Measurements from ENCODE around the gene RGL1. TPM values are rescaled to one million over a fixed set of nuclear protein-coding genes. Genes with fewer than 3 reads are reported as not detected.
A peak's percentile ranks its signal among the peaks of the same experiment; 100 is the strongest.

Gene RGL1
- total and polyA plus RNA-seq, 4 donors, result 7.0 to 51.6 (median 16.4) TPM

DNA sequence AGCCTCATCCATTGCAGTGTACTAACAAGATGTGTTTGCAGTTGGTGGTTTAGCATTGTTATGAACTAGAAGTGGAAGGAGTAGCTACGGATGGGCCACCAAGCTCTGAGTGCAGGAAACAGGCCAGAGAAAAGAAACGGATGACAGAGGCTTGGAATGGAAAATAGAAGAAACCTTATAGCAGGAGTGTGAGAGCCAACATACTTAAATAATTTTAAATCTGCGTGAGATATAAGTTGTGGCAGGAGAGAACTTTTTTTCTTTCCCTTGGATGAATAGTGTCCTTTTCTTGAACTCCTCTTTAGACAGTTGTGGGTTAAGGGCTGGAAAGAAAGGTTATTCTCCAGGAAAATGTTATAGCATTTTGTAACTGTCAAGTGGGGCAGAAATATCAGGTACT, 54.2 kb downstream of the RGL1 start:
- no peak for ATAC-seq (ENCODE audit: low FRiP score)
- Histone ChIP-seq H3K27me3 (ENCODE audit: control insufficient read depth in 1 of 2, insufficient read depth in 2 of 2, low read length in 1 of 2) (no peaks in the 10 kb centered on the region), H3K36me3 (ENCODE audit: control insufficient read depth in 1 of 2, insufficient read depth in 2 of 2, low read length in 1 of 2) (no peaks in the 10 kb centered on the region), H3K9me3 (ENCODE audit: control insufficient read depth, low read length) (no peaks in the 10 kb centered on the region), H3K4me3 (ENCODE audit: low read length in 2 of 2) (no peak overlapping the region), H3K27ac (ENCODE audit: low read depth in 1 of 2, low read length in 2 of 2) (no peak overlapping the region), H3K4me1 (ENCODE audit: control insufficient read depth in 1 of 2, insufficient read depth in 2 of 2, low read length in 2 of 2) (no peaks in the 10 kb centered on the region)
- intact Hi-C loops (cut with DNase I), result no loop called here
- no peak for DNase-seq
- WGBS, 2 donors, result 85 to 91% methylated on average over 3 of the region's 3 CpGs

DNA sequence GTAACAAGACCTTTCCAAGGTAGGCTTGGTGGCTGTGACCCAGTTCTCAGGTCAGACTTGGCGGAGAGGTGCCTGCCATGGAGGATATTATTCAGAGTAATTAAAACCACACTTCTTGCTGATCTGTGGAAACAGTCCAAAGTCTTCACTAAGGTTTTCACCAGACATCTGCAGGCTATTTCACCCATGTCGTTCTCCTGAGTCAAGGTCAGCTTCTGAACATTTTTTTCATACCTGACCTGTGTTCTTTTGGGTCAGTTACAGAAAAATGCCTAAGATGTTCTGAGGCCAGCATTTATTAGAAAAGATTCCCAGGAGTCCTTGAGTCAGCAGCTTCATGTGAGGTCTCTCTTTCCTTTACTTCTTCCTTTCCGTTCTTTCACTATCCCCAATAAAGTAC, 54.9 kb downstream of the RGL1 start:
- no peak for ATAC-seq (ENCODE audit: low FRiP score)
- DNase-seq, result no peak
- WGBS, 2 donors, result 88% methylated on average over 3 of the region's 3 CpGs
- Histone ChIP-seq H3K27me3 (ENCODE audit: control insufficient read depth in 1 of 2, insufficient read depth in 2 of 2, low read length in 1 of 2) (no peaks in the 10 kb centered on the region), H3K4me1 (ENCODE audit: control insufficient read depth in 1 of 2, insufficient read depth in 2 of 2, low read length in 2 of 2) (no peaks in the 10 kb centered on the region), H3K4me3 (ENCODE audit: low read length in 2 of 2) (no peak overlapping the region), H3K9me3 (ENCODE audit: control insufficient read depth, low read length) (no peaks in the 10 kb centered on the region), H3K27ac (ENCODE audit: low read depth in 1 of 2, low read length in 2 of 2) (no peak overlapping the region), H3K36me3 (ENCODE audit: control insufficient read depth in 1 of 2, insufficient read depth in 2 of 2, low read length in 1 of 2) (no peaks in the 10 kb centered on the region)
- intact Hi-C loops (cut with DNase I), result no loop called here

DNA sequence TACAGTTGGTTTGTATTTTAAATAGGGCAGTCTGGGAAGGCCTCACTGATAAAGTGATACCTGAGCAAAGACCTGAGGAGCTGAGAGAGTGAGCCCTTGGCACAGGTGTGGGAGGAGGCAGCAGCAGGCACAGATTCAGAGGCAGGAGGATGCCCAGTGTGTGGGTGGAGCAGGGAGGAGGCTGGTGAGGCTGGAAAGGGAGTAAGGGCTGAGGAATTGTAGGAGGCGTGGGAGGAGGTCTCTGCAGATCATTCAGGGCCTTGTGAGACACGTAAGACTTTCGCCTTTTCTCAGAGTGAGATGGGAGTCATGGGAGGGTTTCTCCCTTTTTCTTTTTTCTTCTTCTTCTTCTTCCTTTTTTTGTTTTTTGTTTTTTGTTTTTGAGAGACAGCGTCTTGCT, 58.0 kb downstream of the RGL1 start:
- no peak overlapping the region for H3K27ac ChIP-seq (ENCODE audit: low read depth in 1 of 2, low read length in 2 of 2)
- intact Hi-C loops (cut with DNase I), result no loop called here

DNA sequence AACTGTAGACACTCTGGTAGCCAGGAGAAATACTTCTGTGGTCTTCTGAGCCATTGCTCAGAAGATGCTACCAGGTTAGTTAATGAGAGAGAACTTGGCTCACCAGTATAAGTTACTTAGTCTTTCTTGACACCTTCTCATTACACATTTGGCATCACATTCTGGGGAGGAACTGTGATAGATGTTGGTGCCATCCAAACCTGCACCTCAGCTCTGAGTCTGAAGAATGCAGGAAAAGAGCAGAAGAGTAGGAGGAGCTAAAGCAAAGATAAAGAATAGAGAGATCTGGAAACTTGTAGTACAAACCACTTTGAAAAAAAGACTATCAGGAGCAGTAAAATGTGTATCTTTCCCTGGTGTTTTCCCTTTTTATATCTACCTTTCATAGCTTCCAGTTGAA, 58.9 kb downstream of the RGL1 start:
- Histone ChIP-seq H3K27ac (ENCODE audit: low read depth in 1 of 2, low read length in 2 of 2) (no peak overlapping the region), H3K36me3 (ENCODE audit: control insufficient read depth in 1 of 2, insufficient read depth in 2 of 2, low read length in 1 of 2) (no peaks in the 10 kb centered on the region), H3K9me3 (ENCODE audit: control insufficient read depth, low read length) (no peaks in the 10 kb centered on the region), H3K27me3 (ENCODE audit: control insufficient read depth in 1 of 2, insufficient read depth in 2 of 2, low read length in 1 of 2) (no peaks in the 10 kb centered on the region), H3K4me3 (ENCODE audit: low read length in 2 of 2) (no peak overlapping the region), H3K4me1 (ENCODE audit: control insufficient read depth in 1 of 2, insufficient read depth in 2 of 2, low read length in 2 of 2) (no peaks in the 10 kb centered on the region)
- DNase-seq (no peak), ATAC-seq (ENCODE audit: low FRiP score) (no peak)
- intact Hi-C loops (cut with DNase I), result no loop called here

More for the DNA sequence above, 58.0 kb downstream of the RGL1 start:
- H3K4me3 ChIP-seq (ENCODE audit: low read length in 2 of 2), result no peak overlapping the region
- ATAC-seq (ENCODE audit: low FRiP score) (peak; percentile 34), DNase-seq (no peak)
- H3K9me3 ChIP-seq (ENCODE audit: control insufficient read depth, low read length), result no peaks in the 10 kb centered on the region
- 98 to 99% methylated on average over 4 of the region's 4 CpGs for WGBS, 2 donors
- H3K27me3 ChIP-seq (ENCODE audit: control insufficient read depth in 1 of 2, insufficient read depth in 2 of 2, low read length in 1 of 2), result no peaks in the 10 kb centered on the region
- no peaks in the 10 kb centered on the region for H3K36me3 ChIP-seq (ENCODE audit: control insufficient read depth in 1 of 2, insufficient read depth in 2 of 2, low read length in 1 of 2)
- H3K4me1 ChIP-seq (ENCODE audit: control insufficient read depth in 1 of 2, insufficient read depth in 2 of 2, low read length in 2 of 2), result no peaks in the 10 kb centered on the region

DNA sequence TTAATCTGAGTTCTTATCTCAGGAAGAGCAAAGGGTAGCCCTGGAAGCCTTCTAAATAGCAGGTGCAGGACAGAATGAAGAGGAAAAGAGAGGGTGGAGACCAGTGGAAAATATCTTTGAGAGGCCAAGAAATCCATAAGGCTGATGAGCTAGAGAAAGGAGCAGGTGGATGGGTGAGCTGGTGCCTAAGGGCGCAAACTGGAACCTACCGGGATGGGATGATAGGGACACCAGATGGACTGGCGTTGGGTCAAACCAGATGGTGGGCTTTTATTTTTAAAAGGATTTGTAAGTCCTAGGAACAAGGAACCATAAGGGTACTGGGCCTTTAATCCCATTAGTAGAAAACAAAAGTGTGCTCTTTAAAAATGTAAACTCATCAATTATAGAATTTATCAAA, 59.7 kb downstream of the RGL1 start:
- ATAC-seq (ENCODE audit: low FRiP score) (no peak), DNase-seq (no peak)
- Histone ChIP-seq H3K27ac (ENCODE audit: low read depth in 1 of 2, low read length in 2 of 2) (no peak overlapping the region), H3K36me3 (ENCODE audit: control insufficient read depth in 1 of 2, insufficient read depth in 2 of 2, low read length in 1 of 2) (no peaks in the 10 kb centered on the region), H3K9me3 (ENCODE audit: control insufficient read depth, low read length) (no peaks in the 10 kb centered on the region), H3K4me3 (ENCODE audit: low read length in 2 of 2) (no peak overlapping the region), H3K27me3 (ENCODE audit: control insufficient read depth in 1 of 2, insufficient read depth in 2 of 2, low read length in 1 of 2) (no peaks in the 10 kb centered on the region), H3K4me1 (ENCODE audit: control insufficient read depth in 1 of 2, insufficient read depth in 2 of 2, low read length in 2 of 2) (no peaks in the 10 kb centered on the region)
- intact Hi-C loops (cut with DNase I), result no loop called here
- 97 to 98% methylated on average over 3 of the region's 3 CpGs for WGBS, 2 donors

DNA sequence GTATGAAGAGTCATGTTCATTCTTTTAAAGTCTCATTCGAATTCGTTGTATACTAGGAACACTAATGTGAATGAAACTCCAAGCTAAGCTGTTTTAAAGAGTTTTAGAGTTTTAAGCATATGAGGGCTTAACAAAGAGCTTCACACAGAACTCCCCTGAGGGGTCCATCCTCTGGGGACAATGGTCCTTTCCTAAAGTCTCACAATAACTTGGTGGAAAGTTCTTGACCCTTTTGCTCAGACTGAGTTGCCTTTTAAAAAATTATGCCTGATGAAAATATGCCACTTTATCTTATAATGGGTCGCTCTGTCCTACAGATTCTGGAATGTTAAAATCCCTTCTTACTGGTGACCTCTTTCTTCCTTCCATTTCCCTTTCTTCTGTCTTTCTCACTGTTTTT, 64.3 kb downstream of the RGL1 start:
- H3K36me3 ChIP-seq (ENCODE audit: control insufficient read depth in 1 of 2, insufficient read depth in 2 of 2, low read length in 1 of 2), result no peaks in the 10 kb centered on the region
- no peak for ATAC-seq (ENCODE audit: low FRiP score)
- no peak overlapping the region for H3K27ac ChIP-seq (ENCODE audit: low read depth in 1 of 2, low read length in 2 of 2)
- no peak for DNase-seq
- 89% methylated on average over 3 of the region's 3 CpGs for WGBS, 2 donors
- no peaks in the 10 kb centered on the region for H3K27me3 ChIP-seq (ENCODE audit: control insufficient read depth in 1 of 2, insufficient read depth in 2 of 2, low read length in 1 of 2)
- H3K9me3 ChIP-seq (ENCODE audit: control insufficient read depth, low read length), result no peaks in the 10 kb centered on the region
- intact Hi-C loops (cut with DNase I), result no loop called here
- H3K4me3 ChIP-seq (ENCODE audit: low read length in 2 of 2), result no peak overlapping the region
- H3K4me1 ChIP-seq (ENCODE audit: control insufficient read depth in 1 of 2, insufficient read depth in 2 of 2, low read length in 2 of 2), result no peaks in the 10 kb centered on the region

DNA sequence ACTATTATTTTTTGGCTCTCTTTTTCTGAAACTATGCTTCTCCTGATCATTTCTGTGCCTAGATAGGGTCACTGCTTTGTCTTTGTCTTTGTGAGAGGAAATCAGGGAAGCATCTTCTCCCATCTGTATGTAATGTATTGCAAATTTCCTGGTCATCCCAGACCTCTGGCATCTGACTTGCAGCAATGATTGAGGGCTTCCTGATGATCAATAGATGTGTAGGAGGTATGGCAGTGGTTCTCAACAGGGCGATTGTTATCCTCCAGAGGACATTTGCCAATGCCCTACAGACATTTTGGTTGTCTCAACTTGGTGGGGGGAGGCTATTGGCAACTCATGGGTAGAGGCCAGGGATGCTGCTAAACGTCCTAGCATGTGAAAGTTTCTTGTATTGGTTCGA, 64.7 kb downstream of the RGL1 start:
- WGBS, 2 donors, result 86 to 88% methylated on average over 3 of the region's 3 CpGs
- H3K4me1 ChIP-seq (ENCODE audit: control insufficient read depth in 1 of 2, insufficient read depth in 2 of 2, low read length in 2 of 2), result no peaks in the 10 kb centered on the region
- no peak overlapping the region for H3K27ac ChIP-seq (ENCODE audit: low read depth in 1 of 2, low read length in 2 of 2)
- no peaks in the 10 kb centered on the region for H3K27me3 ChIP-seq (ENCODE audit: control insufficient read depth in 1 of 2, insufficient read depth in 2 of 2, low read length in 1 of 2)
- no peaks in the 10 kb centered on the region for H3K36me3 ChIP-seq (ENCODE audit: control insufficient read depth in 1 of 2, insufficient read depth in 2 of 2, low read length in 1 of 2)
- DNase-seq, result no peak
- no peaks in the 10 kb centered on the region for H3K9me3 ChIP-seq (ENCODE audit: control insufficient read depth, low read length)
- H3K4me3 ChIP-seq (ENCODE audit: low read length in 2 of 2), result no peak overlapping the region
- no peak for ATAC-seq (ENCODE audit: low FRiP score)
- intact Hi-C loops (cut with DNase I), result no loop called here

DNA sequence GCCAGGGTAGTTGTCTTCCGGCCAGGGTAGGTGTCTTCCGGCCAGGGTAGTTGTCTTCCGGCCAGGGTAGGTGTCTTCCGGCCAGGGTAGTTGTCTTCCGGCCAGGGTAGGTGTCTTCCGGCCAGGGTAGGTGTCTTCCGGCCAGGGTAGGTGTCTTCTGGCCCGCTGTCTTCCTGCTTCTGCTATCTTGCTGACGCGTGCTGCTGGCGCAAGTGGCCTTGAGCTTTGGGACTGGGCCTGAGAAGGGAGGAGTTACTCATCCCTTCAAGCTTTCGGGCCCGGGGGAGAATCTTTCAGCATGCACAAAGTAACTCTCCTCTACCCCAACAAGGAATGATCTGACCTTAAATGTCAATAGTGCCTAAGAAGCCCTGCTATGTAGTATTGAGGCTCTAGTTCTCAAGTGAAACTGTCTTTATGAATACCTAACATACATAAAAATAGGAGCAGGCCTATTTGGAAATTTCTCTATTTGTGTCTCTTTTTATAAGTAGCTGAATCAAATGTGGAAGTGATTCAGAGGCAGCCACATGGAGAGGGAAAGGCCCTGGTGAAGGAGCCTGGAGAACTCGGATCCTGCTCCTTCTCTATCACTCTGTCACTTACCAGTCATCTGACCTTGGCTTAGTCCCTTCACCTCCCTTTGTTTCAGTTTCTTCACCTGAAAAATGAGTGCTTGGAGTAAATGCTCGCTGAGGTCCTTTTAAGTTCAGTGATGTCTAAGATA, 65.6 kb downstream of the RGL1 start:
- no peak overlapping the region for H3K27ac ChIP-seq (ENCODE audit: low read depth in 1 of 2, low read length in 2 of 2)
- H3K9me3 ChIP-seq (ENCODE audit: control insufficient read depth, low read length), result no peaks in the 10 kb centered on the region
- no peak overlapping the region for H3K4me3 ChIP-seq (ENCODE audit: low read length in 2 of 2)
- H3K36me3 ChIP-seq (ENCODE audit: control insufficient read depth in 1 of 2, insufficient read depth in 2 of 2, low read length in 1 of 2), result no peaks in the 10 kb centered on the region
- no peaks in the 10 kb centered on the region for H3K4me1 ChIP-seq (ENCODE audit: control insufficient read depth in 1 of 2, insufficient read depth in 2 of 2, low read length in 2 of 2)
- WGBS, 2 donors, result 90 to 91% methylated on average over 11 to 14 of the region's 15 CpGs
- intact Hi-C loops (cut with DNase I), result no loop called here
- DNase-seq, result peak; percentile 78 to 88
- peak; percentile 51 for ATAC-seq (ENCODE audit: low FRiP score)
- H3K27me3 ChIP-seq (ENCODE audit: control insufficient read depth in 1 of 2, insufficient read depth in 2 of 2, low read length in 1 of 2), result no peaks in the 10 kb centered on the region

DNA sequence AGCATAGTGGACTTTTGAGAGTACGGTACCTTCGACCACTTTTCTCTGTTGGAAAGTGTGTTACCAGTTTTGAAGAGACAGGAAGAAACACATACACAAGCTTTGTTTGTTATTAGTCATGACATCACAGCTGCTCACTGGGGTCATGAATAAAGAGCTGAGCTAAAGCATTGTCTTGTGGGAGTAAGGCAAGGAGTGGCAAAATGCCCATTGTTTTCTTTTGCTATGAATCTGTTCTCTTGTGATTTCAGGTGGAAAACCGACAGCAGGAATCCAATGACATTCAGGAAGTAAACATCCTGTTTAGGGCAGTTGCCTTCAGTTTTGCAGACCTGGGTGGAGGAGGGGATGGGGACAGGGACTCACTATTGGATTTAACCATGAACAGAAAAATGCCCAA, 66.2 kb downstream of the RGL1 start:
- intact Hi-C loops (cut with DNase I), result no loop called here
- WGBS, 2 donors, result 81 to 92% methylated on average over 3 of the region's 3 CpGs
- no peak overlapping the region for H3K27ac ChIP-seq (ENCODE audit: low read depth in 1 of 2, low read length in 2 of 2)
- no peak overlapping the region for H3K4me3 ChIP-seq (ENCODE audit: low read length in 2 of 2)
- no peaks in the 10 kb centered on the region for H3K9me3 ChIP-seq (ENCODE audit: control insufficient read depth, low read length)
- no peaks in the 10 kb centered on the region for H3K36me3 ChIP-seq (ENCODE audit: control insufficient read depth in 1 of 2, insufficient read depth in 2 of 2, low read length in 1 of 2)
- no peak for DNase-seq
- no peaks in the 10 kb centered on the region for H3K27me3 ChIP-seq (ENCODE audit: control insufficient read depth in 1 of 2, insufficient read depth in 2 of 2, low read length in 1 of 2)
- H3K4me1 ChIP-seq (ENCODE audit: control insufficient read depth in 1 of 2, insufficient read depth in 2 of 2, low read length in 2 of 2), result no peaks in the 10 kb centered on the region
- ATAC-seq (ENCODE audit: low FRiP score), result peak; percentile 19
